ENCODE data around the gene ELAVL3.

ELAVL3 gene

GRCh38 chr19:11421371-11422098 lies 59.3 kb downstream of the ELAVL3 start:
- peak; percentile 57 for DNase-seq (ENCODE audit: low read depth)

GRCh38 chr19:11420429-11421370 lies 60.1 kb downstream of the ELAVL3 start:
- DNase-seq (ENCODE audit: low read depth): no peak
- peak overlapping the region; percentile 10 for H3K4me3 ChIP-seq (ENCODE audit: low read depth, low read length)
- TF ChIP-seq CTCF (IDR thresholded peaks at IDR 0.05; ENCODE audit: insufficient read depth, low read depth, low read length, missing control alignments): no peak

More at GRCh38 chr19:11421371-11422098, 59.3 kb downstream of the ELAVL3 start:
- H3K4me3 ChIP-seq (ENCODE audit: low read depth, low read length): peak overlapping the region; percentile 10
- TF ChIP-seq CTCF (IDR thresholded peaks at IDR 0.05; ENCODE audit: insufficient read depth, low read depth, low read length, missing control alignments): no peak

GRCh38 chr19:11418549-11419506 lies 62.0 kb downstream of the ELAVL3 start, which contains the start of gene RGL3:
Gene RGL3 (minus strand): TSS chr19:11419314. CDS start chr19:11419278, 36 bp downstream.
- no peak for TF ChIP-seq CTCF (IDR thresholded peaks at IDR 0.05; ENCODE audit: insufficient read depth, low read depth, low read length, missing control alignments)
- no peak for DNase-seq (ENCODE audit: low read depth)
- no peak within 1 kb of the TSS for H3K4me3 ChIP-seq (ENCODE audit: low read depth, low read length)

- H3K4me3 ChIP-seq (ENCODE audit: low read depth, low read length): no peak overlapping the region
- no peak for DNase-seq (ENCODE audit: low read depth)
- TF ChIP-seq CTCF (IDR thresholded peaks at IDR 0.05; ENCODE audit: insufficient read depth, low read depth, low read length, missing control alignments): no peak
Measured at GRCh38 chr19:11418094-11418548, 62.7 kb downstream of the ELAVL3 start.

GRCh38 chr19:11416346-11417052 lies 64.3 kb downstream of the ELAVL3 start:
- no peak for DNase-seq (ENCODE audit: low read depth)
- TF ChIP-seq CTCF (IDR thresholded peaks at IDR 0.05; ENCODE audit: insufficient read depth, low read depth, low read length, missing control alignments): no peak
- H3K4me3 ChIP-seq (ENCODE audit: low read depth, low read length): no peak overlapping the region
